HepG2 (cell line): ENCODE measurements around the gene RNASE11. TPM values are rescaled to one million over a fixed set of nuclear protein-coding genes. Genes with fewer than 3 reads are reported as not detected.

ENCODE experiments used
- FLYWCH1 ChIP-seq: sonication (generic); formaldehyde crosslinking; IDR thresholded peaks from 2 replicates; pipeline ENCODE4 v1.8.1; 2023; ENCODE audit warnings: mild to moderate bottlenecking, missing genetic modification reagents
- FOXA3 ChIP-seq: IDR thresholded peaks from 2 replicates; pipeline ENCODE4 v1.6.1; 2016; ENCODE audit warnings: missing genetic modification reagents, missing compliant biosample characterization
- FOXP1 ChIP-seq, 2 experiments: fragments of 450-650 bp in 1 of 2; IDR thresholded peaks; 2 replicates each; pipeline ENCODE4 v1.6.1; 2017 to 2018; ENCODE audit warnings: antibody characterized with exemption in 1 of 2
- HNRNPL ChIP-seq: fragments of 200-400 bp; formaldehyde crosslinking; IDR thresholded peaks from 2 replicates; pipeline ENCODE4 v1.6.1; 2017; ENCODE audit warnings: mild to moderate bottlenecking, low read depth, low read length
- KLF12 ChIP-seq: sonication (generic); formaldehyde crosslinking; IDR thresholded peaks from 2 replicates; pipeline ENCODE4 v1.4.0; 2020; ENCODE audit warnings: missing genetic modification reagents, borderline replicate concordance
- MIXL1 ChIP-seq: IDR thresholded peaks from 2 replicates; pipeline ENCODE4 v1.6.1; 2016
- NCOR1 ChIP-seq: fragments of 200-600 bp; sonication (generic); IDR thresholded peaks from 2 replicates; pipeline ENCODE4 v1.7.0; 2017; ENCODE audit warnings: antibody characterized with exemption, low read length, borderline replicate concordance
- PHF8 ChIP-seq: sonication (generic); formaldehyde crosslinking; IDR thresholded peaks from 2 replicates; pipeline ENCODE4 v1.5.0; 2020; ENCODE audit warnings: missing genetic modification reagents
- PITX1 ChIP-seq: sonication (generic); formaldehyde crosslinking; IDR thresholded peaks from 2 replicates; pipeline ENCODE4 v1.5.1; 2020; ENCODE audit warnings: mild to moderate bottlenecking, missing genetic modification reagents
- RARA ChIP-seq: IDR thresholded peaks from 2 replicates; pipeline ENCODE4 v1.6.1; 2016; ENCODE audit warnings: missing genetic modification reagents, missing compliant biosample characterization
- SAP130 ChIP-seq: IDR thresholded peaks from 2 replicates; pipeline ENCODE4 v1.6.1; 2016; ENCODE audit warnings: low read depth
- SOX13 ChIP-seq, 3 experiments: fragments of 450-650 bp in 1 of 3; sonication (generic) in 1 of 3; formaldehyde crosslinking in 1 of 3; IDR thresholded peaks in 2 of 3; conservative IDR thresholded peaks in 1 of 3; 2 replicates each; pipeline versions ENCODE4 v1.5.0 to v1.6.1; 2016 to 2020; ENCODE audit warnings: antibody characterized with exemption in 1 of 3, mild to moderate bottlenecking in 1 of 3, missing compliant biosample characterization in 1 of 3, missing genetic modification reagents in 1 of 3, moderate library complexity in 1 of 3
- TBL1XR1 ChIP-seq: fragments of 150-350 bp; IDR thresholded peaks from 2 replicates; pipeline ENCODE4 v1.6.1; 2014; ENCODE audit warnings: borderline replicate concordance, low read length; ENCODE audit not compliant: partially characterized antibody
- YEATS4 ChIP-seq: sonication (generic); formaldehyde crosslinking; IDR thresholded peaks from 2 replicates; pipeline ENCODE4 v1.4.0; 2020; ENCODE audit warnings: missing genetic modification reagents, borderline replicate concordance
- ZBTB20 ChIP-seq: sonication (generic); formaldehyde crosslinking; IDR thresholded peaks from 2 replicates; pipeline ENCODE4 v1.8.1; 2023; ENCODE audit warnings: missing genetic modification reagents, low read depth, mild to moderate bottlenecking, borderline replicate concordance
- ZNF501 ChIP-seq: sonication (generic); formaldehyde crosslinking; IDR thresholded peaks from 2 replicates; pipeline ENCODE4 v1.5.1; 2020; ENCODE audit warnings: mild to moderate bottlenecking, moderate library complexity, missing genetic modification reagents
- ZNF589 ChIP-seq: sonication (generic); formaldehyde crosslinking; conservative IDR thresholded peaks from 2 replicates; pipeline ENCODE4 v1.8.0; 2022; ENCODE audit warnings: mild to moderate bottlenecking, moderate library complexity, missing genetic modification reagents
- ZNF639 ChIP-seq: conservative IDR thresholded peaks from 2 replicates; pipeline ENCODE4 v1.6.1; 2018; ENCODE audit warnings: missing genetic modification reagents
- ZSCAN21 ChIP-seq: sonication (generic); formaldehyde crosslinking; IDR thresholded peaks from 2 replicates; pipeline ENCODE4 v1.8.0; 2022; ENCODE audit warnings: mild to moderate bottlenecking, missing genetic modification reagents, moderate library complexity, borderline replicate concordance
- ZSCAN9 ChIP-seq: IDR thresholded peaks from 2 replicates; pipeline ENCODE4 v1.6.1; 2016; ENCODE audit warnings: borderline replicate concordance
- polyA plus RNA-seq, 8 experiments: library from polyadenylated mRNA; depleted of rRNA in 3 of 8; stranded (reverse) in 7 of 8; unstranded in 1 of 8; fragments of >200 nt; fragmentation: Illumina TruSeq in 4 of 8; extraction: Trizol in 4 of 8; gene quantifications; 2 replicates each; pipeline versions ENCODE4 v1.2.1 to v1.2.3, GENCODE V29; 2011 to 2016; ENCODE audit warnings: low read depth in 4 of 8, missing spikeins in 1 of 8, mixed read lengths in 1 of 8; ENCODE audit not compliant: insufficient read depth in 1 of 8
- total RNA-seq, 5 experiments: library from RNA; depleted of rRNA; stranded (reverse); fragments of >200 nt; fragmentation: Illumina TruSeq; extraction: Trizol; gene quantifications; 2 replicates each; pipeline ENCODE4 v1.2.3, GENCODE V29; 2016; ENCODE audit warnings: low read depth in 1 of 5
- TF ChIP-seq, protein P1 (sequence below): sonication (generic); formaldehyde crosslinking; conservative IDR thresholded peaks from 2 replicates; pipeline ENCODE4 v1.8.0; 2022; ENCODE audit warnings: missing genetic modification reagents
- TF ChIP-seq, protein P2 (sequence below): sonication (generic); formaldehyde crosslinking; IDR thresholded peaks from 2 replicates; pipeline ENCODE4 v1.4.0; 2020; ENCODE audit warnings: missing genetic modification reagents

Gene RNASE11
- total and polyA plus RNA-seq, 2 of the 13 experiments (the other 11 are each of a cell fraction or from before 2014, with no cell fraction given) = not detected

DNA sequence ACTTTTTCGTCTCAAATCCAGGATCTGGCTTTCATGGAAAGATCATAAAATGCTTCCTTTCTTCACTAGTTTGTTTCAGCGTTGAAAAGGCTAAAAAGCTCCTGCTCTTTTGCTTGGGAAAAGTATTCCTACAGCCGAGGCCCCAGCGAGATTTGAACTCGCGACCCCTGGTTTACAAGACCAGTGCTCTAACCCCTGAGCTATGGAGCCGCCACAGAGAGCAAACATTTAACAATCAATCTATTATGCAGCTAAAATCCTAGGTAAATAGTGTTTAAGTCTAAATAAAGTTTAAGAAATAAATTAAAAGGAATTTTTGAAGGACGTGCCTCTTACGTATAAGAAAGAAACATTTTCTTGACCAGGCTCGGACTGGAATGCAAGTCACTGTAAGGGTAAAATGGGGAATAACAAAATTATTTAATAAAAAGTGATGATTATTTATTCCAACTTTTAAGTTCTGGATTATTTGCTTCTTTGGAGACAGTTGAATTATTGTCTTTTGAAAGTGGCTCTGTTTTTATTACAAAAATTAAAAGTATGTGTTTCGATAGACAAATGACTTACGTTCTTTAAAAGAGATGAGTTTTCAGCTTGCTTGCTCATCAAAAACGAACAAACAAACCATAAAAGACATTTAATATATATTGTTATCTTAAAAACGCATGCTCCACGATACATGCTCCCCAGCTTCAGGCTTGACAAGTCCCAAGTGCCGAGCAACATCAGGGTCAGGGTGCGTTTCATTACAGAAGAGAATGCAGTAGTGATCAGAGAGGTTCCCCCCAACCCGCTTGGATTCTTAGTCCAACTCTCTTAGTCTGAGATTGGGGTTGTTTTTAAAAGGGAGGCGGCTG is 43.5 kb upstream of the RNASE11 start (continued):
- TF ChIP-seq, protein P1, sequence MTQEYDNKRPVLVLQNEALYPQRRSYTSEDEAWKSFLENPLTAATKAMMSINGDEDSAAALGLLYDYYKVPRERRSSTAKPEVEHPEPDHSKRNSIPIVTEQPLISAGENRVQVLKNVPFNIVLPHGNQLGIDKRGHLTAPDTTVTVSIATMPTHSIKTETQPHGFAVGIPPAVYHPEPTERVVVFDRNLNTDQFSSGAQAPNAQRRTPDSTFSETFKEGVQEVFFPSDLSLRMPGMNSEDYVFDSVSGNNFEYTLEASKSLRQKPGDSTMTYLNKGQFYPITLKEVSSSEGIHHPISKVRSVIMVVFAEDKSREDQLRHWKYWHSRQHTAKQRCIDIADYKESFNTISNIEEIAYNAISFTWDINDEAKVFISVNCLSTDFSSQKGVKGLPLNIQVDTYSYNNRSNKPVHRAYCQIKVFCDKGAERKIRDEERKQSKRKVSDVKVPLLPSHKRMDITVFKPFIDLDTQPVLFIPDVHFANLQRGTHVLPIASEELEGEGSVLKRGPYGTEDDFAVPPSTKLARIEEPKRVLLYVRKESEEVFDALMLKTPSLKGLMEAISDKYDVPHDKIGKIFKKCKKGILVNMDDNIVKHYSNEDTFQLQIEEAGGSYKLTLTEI (CRISPR knock-in tag) = no peak
- TF ChIP-seq, protein P2, sequence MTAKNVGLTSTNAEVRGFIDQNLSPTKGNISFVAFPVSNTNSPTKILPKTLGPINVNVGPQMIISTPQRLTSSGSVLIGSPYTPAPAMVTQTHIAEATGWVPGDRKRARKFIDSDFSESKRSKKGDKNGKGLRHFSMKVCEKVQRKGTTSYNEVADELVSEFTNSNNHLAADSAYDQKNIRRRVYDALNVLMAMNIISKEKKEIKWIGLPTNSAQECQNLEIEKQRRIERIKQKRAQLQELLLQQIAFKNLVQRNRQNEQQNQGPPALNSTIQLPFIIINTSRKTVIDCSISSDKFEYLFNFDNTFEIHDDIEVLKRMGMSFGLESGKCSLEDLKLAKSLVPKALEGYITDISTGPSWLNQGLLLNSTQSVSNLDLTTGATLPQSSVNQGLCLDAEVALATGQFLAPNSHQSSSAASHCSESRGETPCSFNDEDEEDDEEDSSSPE (CRISPR knock-in tag) = 0 out of 2 replicates have a peak, but pooled peaks have one; percentile 40
- TF ChIP-seq FOXP1 (IDR thresholded peaks at IDR 0.05) = no peak
- TF ChIP-seq FOXP1 (CRISPR knock-in tag; IDR thresholded peaks at IDR 0.05) = peak; percentile 40; the same call in 1 of the 2 replicates
- peak; percentile 18; the same call in 1 of the 2 replicates for TF ChIP-seq SAP130 (CRISPR knock-in tag)
- peak; percentile 64; the same call in 1 of the 2 replicates for TF ChIP-seq FOXA3 (CRISPR knock-in tag)
- TF ChIP-seq RARA (CRISPR knock-in tag) = peak; percentile 32; the same call in 1 of the 2 replicates
- 0 out of 2 replicates have a peak, but pooled peaks have one; percentile 3 for TF ChIP-seq ZNF589 (CRISPR knock-in tag)
- peak; percentile 86 for TF ChIP-seq MIXL1
- no peak for TF ChIP-seq HNRNPL
- TF ChIP-seq ZNF501 (CRISPR knock-in tag) = 0 out of 2 replicates have a peak, but pooled peaks have one; percentile 10
- TF ChIP-seq ZNF639 = 0 out of 2 replicates have a peak, but pooled peaks have one; percentile 38
- 0 out of 2 replicates have a peak, but pooled peaks have one; percentile 1 for TF ChIP-seq ZBTB20 (CRISPR knock-in tag)
- peak; percentile 0; the same call in 1 of the 2 replicates for TF ChIP-seq YEATS4 (CRISPR knock-in tag)
- TF ChIP-seq ZSCAN21 (CRISPR knock-in tag) = no peak
- peak; percentile 44; the same call in 1 of the 2 replicates for TF ChIP-seq PHF8 (CRISPR knock-in tag)
- TF ChIP-seq FLYWCH1 (CRISPR knock-in tag) = 0 out of 2 replicates have a peak, but pooled peaks have one; percentile 11
- TF ChIP-seq KLF12 (CRISPR knock-in tag) = peak; percentile 48; the same call in 1 of the 2 replicates
- TF ChIP-seq ZSCAN9 (CRISPR knock-in tag) = 0 out of 2 replicates have a peak, but pooled peaks have one; percentile 66
- peak; percentile 50; the same call in 1 of the 2 replicates for TF ChIP-seq PITX1 (CRISPR knock-in tag)
- peak; percentile 29 for TF ChIP-seq TBL1XR1
- TF ChIP-seq NCOR1 = peak; percentile 84
- TF ChIP-seq SOX13 (IDR thresholded peaks at IDR 0.05) = no peak
- 0 out of 4 replicates have a peak, but pooled peaks of 1 of the 2 experiments have one; percentile 30 for TF ChIP-seq SOX13 (CRISPR knock-in tag; conservative IDR thresholded peaks at IDR 0.05 in 1 of 2, IDR thresholded peaks at IDR 0.05 in 1 of 2)
